Choroid plexus epithelial cell (primary cell): ENCODE data around the gene LDLRAP1.

Experiments used
- DNase-seq: peaks from one replicate; pipeline ENCODE4 v3.0.0-alpha.2; 2010; ENCODE audit warnings: low read depth
- H3K4me3 ChIP-seq: 2 replicates; pipeline ENCODE4 v1.5.1; 2011; ENCODE audit warnings: low read depth, mild to moderate bottlenecking, control low read depth, low read length, moderate library complexity
- CTCF ChIP-seq: conservative IDR thresholded peaks from 2 replicates; pipeline ENCODE4 v1.5.1; 2011; ENCODE audit warnings: low read depth, mild to moderate bottlenecking, control low read depth, inconsistent platforms, low read length, moderate library complexity

LDLRAP1 gene

GRCh38 chr1:25611843-25612242 lies 68.4 kb downstream of the LDLRAP1 start:
- H3K4me3 ChIP-seq: no peak overlapping the region
- no peak for DNase-seq
- no peak for TF ChIP-seq CTCF

GRCh38 chr1:25612421-25612820 lies 69.0 kb downstream of the LDLRAP1 start:
- H3K4me3 ChIP-seq: no peak overlapping the region
- DNase-seq: no peak
- TF ChIP-seq CTCF: no peak

- no peak overlapping the region for H3K4me3 ChIP-seq
- no peak for DNase-seq
- no peak for TF ChIP-seq CTCF
Measured at GRCh38 chr1:25613091-25613490, 69.7 kb downstream of the LDLRAP1 start.

GRCh38 chr1:25614501-25615171 lies 71.2 kb downstream of the LDLRAP1 start:
- no peak for TF ChIP-seq CTCF

GRCh38 chr1:25615172-25615541 lies 71.8 kb downstream of the LDLRAP1 start:
- TF ChIP-seq CTCF: no peak
- no peak for DNase-seq
- H3K4me3 ChIP-seq: no peak overlapping the region

More at GRCh38 chr1:25614501-25615171, 71.2 kb downstream of the LDLRAP1 start:
- DNase-seq: no peak
- H3K4me3 ChIP-seq: no peak overlapping the region

GRCh38 chr1:25615563-25616094 lies 72.2 kb downstream of the LDLRAP1 start:
- H3K4me3 ChIP-seq: peak overlapping the region; percentile 59
- no peak for DNase-seq
- TF ChIP-seq CTCF: no peak
